Measurements from ENCODE around the gene GTF3C2.

- TF ChIP-seq CTCF (IDR thresholded peaks at IDR 0.05) = no peak
- no peak for TF ChIP-seq POLR2A (IDR thresholded peaks at IDR 0.05)
Observed at GRCh38 chr2:27280826-27281225, 75.7 kb downstream of the GTF3C2 start.

Measured in heart left ventricle (tissue), 13 donors.